VCaP (cell line): ENCODE results near the gene KRTAP10-8.
"Not testable (repeated sequence)": the region's sequence is repeated elsewhere in the genome, so short reads cannot be mapped to it uniquely, and the experiment has no call there.

Source experiments
- H3K27ac ChIP-seq: fragments of 450-650 bp; 2 replicates; pipeline ENCODE4 v1.5.1; 2017
- TF ChIP-seq, protein P1 (sequence below): fragments of 450-650 bp; conservative IDR thresholded peaks from 2 replicates; pipeline ENCODE4 v1.5.1; 2017; ENCODE audit warnings: mild to moderate bottlenecking, moderate library complexity

Gene KRTAP10-8

DNA sequence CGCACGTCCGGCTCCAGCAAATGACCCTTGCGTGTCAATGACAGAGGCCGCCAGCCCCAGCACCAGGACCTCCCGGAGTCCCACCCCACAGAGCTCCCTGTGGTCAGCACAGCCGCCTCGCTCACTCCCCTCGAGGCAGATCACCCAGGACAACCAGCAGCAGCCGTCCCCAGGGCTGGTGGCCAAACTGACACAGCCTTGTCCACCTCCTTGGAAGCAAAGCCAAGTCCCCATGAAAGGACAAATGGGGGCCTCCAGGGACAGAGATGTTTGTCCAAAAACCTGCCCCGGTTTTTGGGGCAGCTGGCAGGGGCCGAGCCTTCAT lies 27.4 kb downstream of the KRTAP10-8 start:
- TF ChIP-seq, protein P1, sequence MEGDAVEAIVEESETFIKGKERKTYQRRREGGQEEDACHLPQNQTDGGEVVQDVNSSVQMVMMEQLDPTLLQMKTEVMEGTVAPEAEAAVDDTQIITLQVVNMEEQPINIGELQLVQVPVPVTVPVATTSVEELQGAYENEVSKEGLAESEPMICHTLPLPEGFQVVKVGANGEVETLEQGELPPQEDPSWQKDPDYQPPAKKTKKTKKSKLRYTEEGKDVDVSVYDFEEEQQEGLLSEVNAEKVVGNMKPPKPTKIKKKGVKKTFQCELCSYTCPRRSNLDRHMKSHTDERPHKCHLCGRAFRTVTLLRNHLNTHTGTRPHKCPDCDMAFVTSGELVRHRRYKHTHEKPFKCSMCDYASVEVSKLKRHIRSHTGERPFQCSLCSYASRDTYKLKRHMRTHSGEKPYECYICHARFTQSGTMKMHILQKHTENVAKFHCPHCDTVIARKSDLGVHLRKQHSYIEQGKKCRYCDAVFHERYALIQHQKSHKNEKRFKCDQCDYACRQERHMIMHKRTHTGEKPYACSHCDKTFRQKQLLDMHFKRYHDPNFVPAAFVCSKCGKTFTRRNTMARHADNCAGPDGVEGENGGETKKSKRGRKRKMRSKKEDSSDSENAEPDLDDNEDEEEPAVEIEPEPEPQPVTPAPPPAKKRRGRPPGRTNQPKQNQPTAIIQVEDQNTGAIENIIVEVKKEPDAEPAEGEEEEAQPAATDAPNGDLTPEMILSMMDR, result no peak
- H3K27ac ChIP-seq, result no peak overlapping the region

DNA sequence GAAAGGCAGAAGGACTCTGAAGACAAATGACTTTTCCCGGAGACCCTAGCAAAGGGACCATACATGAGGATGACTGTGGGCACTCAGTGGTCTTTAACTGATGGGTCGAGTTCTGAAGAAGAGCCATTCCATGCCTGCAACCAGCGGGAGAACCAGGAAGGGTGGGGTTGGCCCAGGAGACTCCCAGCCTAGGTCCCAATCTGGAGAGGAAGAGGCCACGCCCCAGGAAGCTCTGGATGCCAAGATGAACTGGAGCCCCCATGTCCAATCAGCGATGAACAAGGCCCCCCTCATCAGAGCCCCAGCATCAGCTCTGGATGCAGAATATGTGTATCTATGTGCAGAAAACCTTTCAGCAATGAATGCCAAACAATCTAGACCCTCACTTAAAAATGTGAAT lies 28.9 kb downstream of the KRTAP10-8 start:
- H3K27ac ChIP-seq, result no peak overlapping the region
- TF ChIP-seq, protein P1, result no peak

DNA sequence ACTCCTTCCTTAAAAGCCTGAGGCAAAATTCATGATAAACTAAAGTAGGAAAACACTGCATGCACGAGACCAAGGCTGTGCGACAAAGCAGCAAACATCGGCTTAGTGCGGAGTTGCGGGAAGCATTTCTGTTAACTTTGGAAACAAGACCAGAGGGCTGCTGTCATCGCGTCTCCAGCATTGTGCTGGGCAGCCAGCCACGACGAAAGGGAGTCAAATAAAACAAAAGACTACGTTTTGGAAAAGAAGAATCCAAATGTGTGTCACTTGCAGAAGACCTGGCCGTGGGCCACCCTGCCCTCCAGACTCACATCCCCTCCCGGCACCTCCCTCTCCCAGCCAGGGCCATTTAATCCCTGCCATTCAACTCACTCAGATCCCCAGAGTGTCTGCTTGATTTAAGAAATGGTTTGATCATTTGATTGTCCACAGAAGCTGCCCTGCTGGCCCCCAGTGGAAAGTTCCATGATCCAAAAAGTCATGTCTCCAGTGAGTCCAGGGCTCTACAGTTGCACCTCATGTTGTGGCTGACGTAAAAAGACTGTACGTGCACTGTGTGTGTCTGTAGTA lies 31.9 kb downstream of the KRTAP10-8 start:
- peak overlapping the region; percentile 12; the same call in 1 of the 2 replicates for H3K27ac ChIP-seq

DNA sequence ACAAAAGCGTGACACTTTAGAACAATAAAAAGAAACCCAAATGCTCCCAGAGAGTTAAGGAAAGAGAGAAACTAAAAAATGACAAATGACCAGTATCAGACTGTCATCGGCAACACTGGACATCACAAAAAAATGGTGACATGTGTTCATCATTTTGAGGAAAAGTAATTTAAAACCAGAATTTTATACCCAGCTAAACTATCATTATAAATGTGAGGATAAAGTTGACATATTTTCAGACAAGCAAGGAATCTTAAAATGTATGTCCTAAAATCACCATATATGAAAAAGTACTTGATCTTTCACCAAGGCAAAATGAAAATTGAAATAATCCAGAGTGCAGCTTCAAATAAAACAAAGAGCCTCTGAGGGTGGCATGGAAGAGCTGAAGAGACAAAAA lies 33.0 kb downstream of the KRTAP10-8 start:
- H3K27ac ChIP-seq, result no peak overlapping the region
- TF ChIP-seq, protein P1, result no peak

More for the DNA sequence above, 31.9 kb downstream of the KRTAP10-8 start:
- TF ChIP-seq, protein P1, result no peak

DNA sequence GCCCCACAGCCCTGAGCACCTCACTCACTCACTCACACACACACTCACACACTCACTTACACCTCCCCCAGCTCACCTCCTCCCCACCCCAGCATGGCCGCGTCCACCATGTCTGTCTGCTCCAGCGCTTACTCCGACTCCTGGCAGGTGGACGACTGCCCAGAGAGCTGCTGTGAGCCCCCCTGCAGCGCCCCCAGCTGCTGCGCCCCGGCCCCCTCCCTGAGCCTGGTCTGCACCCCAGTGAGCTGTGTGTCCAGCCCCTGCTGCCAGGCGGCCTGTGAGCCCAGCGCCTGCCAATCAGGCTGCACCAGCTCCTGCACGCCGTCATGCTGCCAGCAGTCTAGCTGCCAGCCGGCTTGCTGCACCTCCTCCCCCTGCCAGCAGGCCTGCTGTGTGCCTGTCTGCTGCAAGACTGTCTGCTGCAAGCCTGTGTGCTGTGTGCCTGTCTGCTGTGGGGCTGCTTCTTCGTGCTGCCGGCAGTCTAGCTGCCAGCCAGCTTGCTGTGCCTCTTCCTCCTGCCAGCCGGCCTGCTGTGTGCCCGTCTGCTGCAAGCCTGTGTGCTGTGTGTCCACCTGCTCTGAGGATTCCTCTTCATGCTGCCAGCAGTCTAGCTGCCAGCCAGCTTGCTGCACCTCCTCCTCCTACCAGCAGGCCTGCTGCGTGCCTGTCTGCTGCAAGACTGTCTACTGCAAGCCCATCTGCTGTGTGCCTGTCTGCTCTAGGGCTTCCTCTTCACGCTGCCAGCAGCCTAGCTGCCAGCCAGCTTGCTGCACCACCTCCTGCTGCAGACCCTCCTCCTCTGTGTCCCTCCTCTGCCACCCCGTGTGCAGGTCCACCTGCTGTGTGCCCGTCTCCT lies 34.7 kb downstream of the KRTAP10-8 start, which contains the start of gene KRTAP10-11:
KRTAP10-11 (plus strand) TSS at position 49 of the 856 bp plus-strand sequence; CDS start at position 94, 45 bp downstream.
- not testable (repeated sequence) for H3K27ac ChIP-seq

DNA sequence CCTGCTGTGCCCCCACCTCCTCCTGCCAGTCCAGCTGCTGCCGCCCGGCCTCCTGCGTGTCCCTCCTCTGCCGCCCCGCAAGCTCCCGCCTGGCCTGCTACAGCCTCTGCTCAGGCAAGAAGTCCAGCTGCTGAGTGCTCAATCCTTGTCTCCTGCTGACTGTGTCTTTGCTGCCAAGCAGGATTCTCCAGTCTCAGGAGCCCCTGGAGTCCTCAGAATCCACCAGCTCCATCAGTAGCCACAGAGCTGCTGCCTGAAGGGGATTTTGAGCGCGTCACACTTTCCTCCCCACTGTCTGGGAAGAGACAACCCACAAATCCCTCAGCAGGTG lies 35.3 kb downstream of the KRTAP10-8 start:
- no peak overlapping the region for H3K27ac ChIP-seq
- TF ChIP-seq, protein P1, result no peak

DNA sequence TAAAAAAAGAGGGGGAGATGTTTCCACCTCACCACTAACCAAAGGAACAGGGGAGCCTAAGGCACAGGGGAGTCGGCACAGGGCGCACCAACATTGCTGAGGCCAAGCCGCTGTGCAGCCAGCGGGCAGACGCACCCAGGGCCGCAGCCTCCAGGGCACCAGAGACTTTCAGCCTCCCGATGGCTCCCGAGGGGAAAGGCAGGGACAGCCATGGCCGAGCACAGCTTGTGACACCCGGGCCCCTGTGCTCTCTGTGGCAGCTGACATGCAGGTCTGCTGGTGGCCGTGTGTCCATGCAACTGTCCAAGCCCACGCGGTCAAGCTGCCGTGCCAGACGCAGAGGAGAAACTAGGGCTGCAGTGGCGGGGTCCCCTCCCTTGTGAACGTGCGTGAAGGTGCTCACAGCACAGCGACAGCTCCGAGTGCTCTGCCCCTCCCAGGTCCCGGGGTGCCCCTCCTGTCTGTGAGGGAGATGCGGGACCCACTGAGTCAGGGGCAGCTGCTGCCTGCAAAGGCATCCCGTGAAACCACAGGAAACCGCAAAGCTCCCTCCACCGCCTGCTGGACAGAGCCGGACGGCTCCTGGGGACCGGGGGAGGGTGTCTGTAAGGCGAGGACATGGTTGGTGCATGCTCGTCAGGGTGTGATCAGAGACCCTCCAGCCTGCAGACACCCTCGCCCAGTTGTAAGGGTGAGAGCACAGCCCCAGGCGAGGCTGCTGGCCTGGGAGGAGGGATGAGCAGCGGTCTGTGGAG lies 36.9 kb downstream of the KRTAP10-8 start:
- TF ChIP-seq, protein P1, result no peak

More for the DNA sequence above, 36.9 kb downstream of the KRTAP10-8 start:
- H3K27ac ChIP-seq, result no peak overlapping the region
